ENCODE measurements around the gene GGT6. TPM values are rescaled to one million over a fixed set of nuclear protein-coding genes. Genes with fewer than 3 reads are reported as not detected.

GGT6 gene
- total RNA-seq, 2 donors from 2014 or later: not detected

- no peaks in the 10 kb centered on the region for H3K4me1 ChIP-seq
- no peaks in the 10 kb centered on the region for H3K9me3 ChIP-seq
- TF ChIP-seq, protein P1, sequence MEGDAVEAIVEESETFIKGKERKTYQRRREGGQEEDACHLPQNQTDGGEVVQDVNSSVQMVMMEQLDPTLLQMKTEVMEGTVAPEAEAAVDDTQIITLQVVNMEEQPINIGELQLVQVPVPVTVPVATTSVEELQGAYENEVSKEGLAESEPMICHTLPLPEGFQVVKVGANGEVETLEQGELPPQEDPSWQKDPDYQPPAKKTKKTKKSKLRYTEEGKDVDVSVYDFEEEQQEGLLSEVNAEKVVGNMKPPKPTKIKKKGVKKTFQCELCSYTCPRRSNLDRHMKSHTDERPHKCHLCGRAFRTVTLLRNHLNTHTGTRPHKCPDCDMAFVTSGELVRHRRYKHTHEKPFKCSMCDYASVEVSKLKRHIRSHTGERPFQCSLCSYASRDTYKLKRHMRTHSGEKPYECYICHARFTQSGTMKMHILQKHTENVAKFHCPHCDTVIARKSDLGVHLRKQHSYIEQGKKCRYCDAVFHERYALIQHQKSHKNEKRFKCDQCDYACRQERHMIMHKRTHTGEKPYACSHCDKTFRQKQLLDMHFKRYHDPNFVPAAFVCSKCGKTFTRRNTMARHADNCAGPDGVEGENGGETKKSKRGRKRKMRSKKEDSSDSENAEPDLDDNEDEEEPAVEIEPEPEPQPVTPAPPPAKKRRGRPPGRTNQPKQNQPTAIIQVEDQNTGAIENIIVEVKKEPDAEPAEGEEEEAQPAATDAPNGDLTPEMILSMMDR (IDR thresholded peaks at IDR 0.05): no peak
- no peaks in the 10 kb centered on the region for H3K27me3 ChIP-seq
- no peak overlapping the region for H3K27ac ChIP-seq
- H3K4me3 ChIP-seq: no peak overlapping the region
- no peak for DNase-seq (ENCODE audit: low spot score)
- H3K36me3 ChIP-seq: peaks cover 83% of the 10 kb centered on the region
Observed at GRCh38 chr17:4547118-4547906, 13.1 kb downstream of the GGT6 start.

- Histone ChIP-seq H3K9me3 (no peaks in the 10 kb centered on the region), H3K27me3 (no peaks in the 10 kb centered on the region), H3K4me1 (peaks cover 0 to 9% of the 10 kb centered on the region in 2 donors), H3K36me3 (peaks cover 82% of the 10 kb centered on the region), H3K27ac (no peak overlapping the region), H3K4me3 (no peak overlapping the region)
- TF ChIP-seq, protein P1 (IDR thresholded peaks at IDR 0.05): no peak
- DNase-seq (ENCODE audit: low spot score): no peak
Observed at GRCh38 chr17:4545217-4545951, 15.0 kb downstream of the GGT6 start.

GRCh38 chr17:4544951-4545216 lies 15.5 kb downstream of the GGT6 start:
- DNase-seq (ENCODE audit: low spot score): no peak

GRCh38 chr17:4544135-4544950 lies 16.0 kb downstream of the GGT6 start:
- Histone ChIP-seq H3K4me3 (no peak overlapping the region), H3K27ac (no peak overlapping the region), H3K27me3 (no peaks in the 10 kb centered on the region), H3K9me3 (no peaks in the 10 kb centered on the region), H3K36me3 (peaks cover 83% of the 10 kb centered on the region), H3K4me1 (peaks cover 0 to 19% of the 10 kb centered on the region in 2 donors)
- DNase-seq (ENCODE audit: low spot score): no peak
- TF ChIP-seq, protein P1 (IDR thresholded peaks at IDR 0.05): no peak

More at GRCh38 chr17:4544951-4545216, 15.5 kb downstream of the GGT6 start:
- Histone ChIP-seq H3K36me3 (peaks cover 81% of the 10 kb centered on the region), H3K4me1 (peaks cover 0 to 14% of the 10 kb centered on the region in 2 donors), H3K9me3 (no peaks in the 10 kb centered on the region), H3K27me3 (no peaks in the 10 kb centered on the region), H3K4me3 (no peak overlapping the region), H3K27ac (no peak overlapping the region)
- TF ChIP-seq, protein P1 (IDR thresholded peaks at IDR 0.05): no peak

DNA sequence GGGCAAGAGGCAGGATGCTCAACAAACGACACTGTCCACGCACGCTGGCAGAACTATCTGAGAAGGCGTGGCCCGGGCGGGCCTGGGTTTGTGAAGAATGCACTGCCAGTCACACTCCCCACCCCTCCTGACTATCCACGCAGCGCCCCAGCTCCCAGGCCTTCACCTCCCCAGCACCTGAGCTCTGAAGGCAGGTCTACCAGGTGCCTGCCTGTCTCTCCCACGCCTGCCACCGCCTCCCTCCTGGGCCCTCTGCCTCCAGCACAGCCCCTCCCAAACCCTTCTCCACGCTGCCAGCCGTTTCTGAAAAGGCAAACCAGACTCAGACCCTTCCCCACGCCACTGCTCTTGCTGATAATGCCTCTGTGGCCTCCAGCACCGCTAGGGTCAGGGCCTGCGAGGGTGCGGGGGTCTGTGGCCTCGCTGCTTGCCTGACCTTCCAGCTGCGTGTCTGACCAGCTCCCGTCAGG lies 16.8 kb downstream of the GGT6 start:
- H3K27ac ChIP-seq: no peak overlapping the region
- H3K27me3 ChIP-seq: no peaks in the 10 kb centered on the region
- H3K4me3 ChIP-seq: no peak overlapping the region
- DNase-seq (ENCODE audit: low spot score): no peak
- TF ChIP-seq, protein P1 (IDR thresholded peaks at IDR 0.05): no peak
- peaks cover 83% of the 10 kb centered on the region for H3K36me3 ChIP-seq
- peaks cover 0 to 25% of the 10 kb centered on the region in 2 donors for H3K4me1 ChIP-seq
- no peaks in the 10 kb centered on the region for H3K9me3 ChIP-seq
